ENCODE measurements around the gene CLPX.
"Not testable (repeated sequence)": the region's sequence is repeated elsewhere in the genome, so short reads cannot be mapped to it uniquely, and the experiment has no call there.

CLPX gene

GRCh38 chr15:65156692-65157091 is 28.4 kb downstream of the CLPX start:
- H3K4me3 ChIP-seq (ENCODE audit: low read depth, low read length) = no peak overlapping the region
- TF ChIP-seq, protein P1, sequence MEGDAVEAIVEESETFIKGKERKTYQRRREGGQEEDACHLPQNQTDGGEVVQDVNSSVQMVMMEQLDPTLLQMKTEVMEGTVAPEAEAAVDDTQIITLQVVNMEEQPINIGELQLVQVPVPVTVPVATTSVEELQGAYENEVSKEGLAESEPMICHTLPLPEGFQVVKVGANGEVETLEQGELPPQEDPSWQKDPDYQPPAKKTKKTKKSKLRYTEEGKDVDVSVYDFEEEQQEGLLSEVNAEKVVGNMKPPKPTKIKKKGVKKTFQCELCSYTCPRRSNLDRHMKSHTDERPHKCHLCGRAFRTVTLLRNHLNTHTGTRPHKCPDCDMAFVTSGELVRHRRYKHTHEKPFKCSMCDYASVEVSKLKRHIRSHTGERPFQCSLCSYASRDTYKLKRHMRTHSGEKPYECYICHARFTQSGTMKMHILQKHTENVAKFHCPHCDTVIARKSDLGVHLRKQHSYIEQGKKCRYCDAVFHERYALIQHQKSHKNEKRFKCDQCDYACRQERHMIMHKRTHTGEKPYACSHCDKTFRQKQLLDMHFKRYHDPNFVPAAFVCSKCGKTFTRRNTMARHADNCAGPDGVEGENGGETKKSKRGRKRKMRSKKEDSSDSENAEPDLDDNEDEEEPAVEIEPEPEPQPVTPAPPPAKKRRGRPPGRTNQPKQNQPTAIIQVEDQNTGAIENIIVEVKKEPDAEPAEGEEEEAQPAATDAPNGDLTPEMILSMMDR (IDR thresholded peaks at IDR 0.05; ENCODE audit: low read depth, low read length, missing control alignments) = no peak
- in situ Hi-C loops (cut with HindIII; ENCODE audit: low sequenced_read_pairs) = no loop called here
- DNase-seq (ENCODE audit: low read depth) = no peak

DNA sequence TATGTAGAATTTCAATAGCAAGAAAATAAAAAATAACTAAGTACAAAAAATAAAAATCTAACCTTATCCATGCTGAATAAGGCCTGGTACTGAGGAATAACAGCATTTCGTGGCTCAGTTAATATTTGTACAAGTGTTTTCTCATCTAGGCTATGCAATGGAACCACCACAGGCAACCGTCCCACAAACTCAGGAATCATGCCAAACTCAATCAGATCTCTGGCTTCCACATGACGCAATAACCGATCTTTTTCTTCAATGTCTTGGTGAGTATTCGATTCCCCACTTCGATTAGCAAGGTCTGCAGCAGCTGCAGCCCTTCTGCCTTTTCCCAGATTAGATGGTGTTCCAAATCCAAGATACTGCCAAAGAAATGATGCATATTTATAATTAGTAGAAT is 30.4 kb downstream of the CLPX start:
- in situ Hi-C loops (cut with HindIII; ENCODE audit: low sequenced_read_pairs) = no loop called here
- DNase-seq (ENCODE audit: low read depth) = no peak

GRCh38 chr15:65147902-65148301 is 37.2 kb downstream of the CLPX start:
- TF ChIP-seq, protein P1 (IDR thresholded peaks at IDR 0.05; ENCODE audit: low read depth, low read length, missing control alignments) = no peak
- DNase-seq (ENCODE audit: low read depth) = no peak
- no peak overlapping the region for H3K4me3 ChIP-seq (ENCODE audit: low read depth, low read length)
- in situ Hi-C loops (cut with HindIII; ENCODE audit: low sequenced_read_pairs) = no loop called here

More for the DNA sequence above, 30.4 kb downstream of the CLPX start:
- TF ChIP-seq, protein P1 (IDR thresholded peaks at IDR 0.05; ENCODE audit: low read depth, low read length, missing control alignments) = no peak
- H3K4me3 ChIP-seq (ENCODE audit: low read depth, low read length) = no peak overlapping the region

DNA sequence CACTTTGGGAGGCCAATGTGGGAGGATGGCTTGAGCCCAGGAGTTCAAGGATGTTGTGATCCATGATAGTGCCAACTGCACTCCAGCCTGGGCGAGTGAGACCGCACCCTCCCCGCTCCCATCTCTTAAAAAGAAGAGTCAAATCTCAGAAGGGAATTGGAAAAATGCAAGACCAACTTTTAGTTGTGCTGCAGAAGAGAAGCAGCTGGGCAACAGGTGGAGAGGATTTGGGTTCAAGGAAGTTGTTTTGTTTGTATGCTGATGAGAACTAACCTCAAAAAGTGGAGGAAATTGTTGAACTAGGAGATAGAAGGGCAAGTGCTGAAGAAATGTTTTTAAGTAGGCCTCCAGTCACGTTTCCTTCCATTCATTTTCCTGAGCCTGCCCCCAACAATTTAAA is 38.7 kb downstream of the CLPX start:
- TF ChIP-seq, protein P1 (IDR thresholded peaks at IDR 0.05; ENCODE audit: low read depth, low read length, missing control alignments) = no peak
- in situ Hi-C loops (cut with HindIII; ENCODE audit: low sequenced_read_pairs) = no loop called here
- DNase-seq (ENCODE audit: low read depth) = no peak
- H3K4me3 ChIP-seq (ENCODE audit: low read depth, low read length) = no peak overlapping the region

- DNase-seq (ENCODE audit: low read depth); in situ Hi-C loops (cut with HindIII; ENCODE audit: low sequenced_read_pairs); H3K4me3 ChIP-seq (ENCODE audit: low read depth, low read length): not testable (repeated sequence)
Measured at GRCh38 chr15:65138631-65139030, 46.5 kb downstream of the CLPX start.

DNA sequence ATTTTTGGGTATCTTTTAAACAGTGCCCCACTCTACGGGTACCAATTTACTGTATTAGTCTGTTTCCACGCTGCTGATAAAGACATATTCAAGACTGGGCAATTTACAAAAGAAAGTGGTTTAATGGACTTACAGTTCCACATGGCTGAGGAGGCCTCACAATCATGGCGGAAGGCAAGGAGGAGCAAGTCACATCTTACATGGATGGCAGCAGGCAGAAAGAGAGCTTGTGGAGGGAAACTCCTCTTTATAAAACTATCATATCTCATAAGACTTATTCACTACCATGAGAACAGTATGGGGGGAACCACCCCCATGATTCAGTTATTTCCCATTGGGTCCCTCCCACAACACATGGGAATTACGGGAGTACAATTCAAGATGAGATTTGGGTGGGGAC is 47.2 kb downstream of the CLPX start:
- H3K4me3 ChIP-seq (ENCODE audit: low read depth, low read length); in situ Hi-C loops (cut with HindIII; ENCODE audit: low sequenced_read_pairs); DNase-seq (ENCODE audit: low read depth): not testable (repeated sequence)

DNA sequence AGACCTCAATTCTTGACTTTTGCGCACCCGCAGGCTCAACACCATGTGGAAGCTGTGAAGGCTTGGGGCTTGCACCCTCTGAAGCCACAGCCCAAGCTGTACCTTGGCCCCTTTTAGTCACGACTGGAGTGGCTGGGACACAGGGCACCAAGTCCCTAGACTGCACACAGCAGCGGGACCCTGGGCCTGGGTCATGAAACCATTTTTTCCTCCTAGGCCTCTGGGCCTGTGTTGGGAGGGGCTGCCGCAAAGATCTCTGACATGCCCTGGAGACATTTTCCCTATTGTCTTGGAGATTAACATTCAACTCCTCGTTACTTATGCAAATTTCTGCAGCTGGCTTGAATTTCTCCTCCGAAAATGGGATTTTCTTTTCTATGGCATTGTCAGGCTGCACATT is 48.1 kb downstream of the CLPX start:
- DNase-seq (ENCODE audit: low read depth); H3K4me3 ChIP-seq (ENCODE audit: low read depth, low read length); in situ Hi-C loops (cut with HindIII; ENCODE audit: low sequenced_read_pairs): not testable (repeated sequence)

- peak overlapping the region; percentile 65 for H3K4me3 ChIP-seq (ENCODE audit: low read depth, low read length)
- no peak for DNase-seq (ENCODE audit: low read depth)
- TF ChIP-seq, protein P1 (IDR thresholded peaks at IDR 0.05; ENCODE audit: low read depth, low read length, missing control alignments) = no peak
- in situ Hi-C loops (cut with HindIII; ENCODE audit: low sequenced_read_pairs) = no loop called here
Measured at GRCh38 chr15:65134538-65134937, 50.6 kb downstream of the CLPX start.

Measured in astrocyte of the cerebellum (primary cell).